Right atrium auricular region (tissue), 2 donors: ENCODE measurements around the gene AGBL5. TPM values are rescaled to one million over a fixed set of nuclear protein-coding genes. Genes with fewer than 3 reads are reported as not detected.

Source experiments
- DNase-seq: peaks from one replicate; pipeline ENCODE4 v3.0.0-alpha.2; 2019; ENCODE audit warnings: low spot score
- H3K27ac ChIP-seq, 2 donors: fragments of 200-600 bp; sonication (generic); 1 replicate in 1 of 2; 2 replicates in 1 of 2; pipeline ENCODE4 v1.5.1; 2016 to 2019
- H3K27me3 ChIP-seq, 2 donors: fragments of 200-600 bp; sonication (generic); one replicate each; pipeline versions ENCODE4 v1.5.1 to v1.6.0; 2017 to 2019
- H3K36me3 ChIP-seq: fragments of 200-600 bp; sonication (generic); one replicate; pipeline ENCODE4 v1.5.1; 2016
- H3K4me1 ChIP-seq, 2 donors: fragments of 200-600 bp; sonication (generic); one replicate each; pipeline versions ENCODE4 v1.5.1 to v1.6.0; 2017 to 2019
- H3K4me3 ChIP-seq, 2 donors: fragments of 200-600 bp; sonication (generic); 1 replicate in 1 of 2; 2 replicates in 1 of 2; pipeline ENCODE4 v1.5.1; 2017 to 2019; ENCODE audit warnings: mild to moderate bottlenecking in 1 of 2, moderate library complexity in 1 of 2
- H3K9me3 ChIP-seq, 2 donors: fragments of 200-600 bp; sonication (generic); one replicate each; pipeline ENCODE4 v1.5.1; 2019
- total RNA-seq, 2 donors: library from RNA; depleted of rRNA; stranded (reverse); fragments of >200 nt; gene quantifications; one replicate each; pipeline ENCODE4 v1.1.0, GENCODE V29; 2016
- TF ChIP-seq, protein P1 (sequence below), 2 donors: fragments of 200-600 bp; sonication (generic); IDR thresholded peaks; one replicate each; pipeline ENCODE4 v1.5.1; 2019; ENCODE audit warnings: antibody characterized with exemption in 2 of 2

AGBL5 gene
- total RNA-seq, 2 donors from 2014 or later, result 8.1 to 9.3 TPM

DNA sequence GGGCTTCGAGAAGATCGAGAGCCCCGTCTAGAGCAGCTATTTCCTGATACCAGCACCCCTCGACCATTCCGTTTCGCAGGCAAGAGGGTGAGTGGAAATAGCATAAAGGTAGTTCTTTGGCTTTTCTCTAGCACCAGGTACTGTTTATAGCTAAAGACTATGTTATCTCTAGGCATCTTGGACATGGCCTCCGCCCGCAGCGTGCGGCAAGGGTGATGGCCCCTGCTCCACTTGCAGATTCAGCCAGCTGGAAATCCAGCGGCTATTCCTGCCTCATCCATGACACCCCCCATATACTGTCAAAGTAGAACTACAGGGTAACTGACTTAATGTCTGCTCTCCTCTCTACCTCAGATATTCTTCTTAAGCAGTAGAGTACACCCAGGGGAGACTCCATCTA lies 3.3 kb downstream of the AGBL5 start:
- H3K27ac ChIP-seq, result no peak overlapping the region
- no peak overlapping the region for H3K4me3 ChIP-seq
- H3K9me3 ChIP-seq, result no peaks in the 10 kb centered on the region
- H3K36me3 ChIP-seq, result peaks cover 17% of the 10 kb centered on the region
- TF ChIP-seq, protein P1, sequence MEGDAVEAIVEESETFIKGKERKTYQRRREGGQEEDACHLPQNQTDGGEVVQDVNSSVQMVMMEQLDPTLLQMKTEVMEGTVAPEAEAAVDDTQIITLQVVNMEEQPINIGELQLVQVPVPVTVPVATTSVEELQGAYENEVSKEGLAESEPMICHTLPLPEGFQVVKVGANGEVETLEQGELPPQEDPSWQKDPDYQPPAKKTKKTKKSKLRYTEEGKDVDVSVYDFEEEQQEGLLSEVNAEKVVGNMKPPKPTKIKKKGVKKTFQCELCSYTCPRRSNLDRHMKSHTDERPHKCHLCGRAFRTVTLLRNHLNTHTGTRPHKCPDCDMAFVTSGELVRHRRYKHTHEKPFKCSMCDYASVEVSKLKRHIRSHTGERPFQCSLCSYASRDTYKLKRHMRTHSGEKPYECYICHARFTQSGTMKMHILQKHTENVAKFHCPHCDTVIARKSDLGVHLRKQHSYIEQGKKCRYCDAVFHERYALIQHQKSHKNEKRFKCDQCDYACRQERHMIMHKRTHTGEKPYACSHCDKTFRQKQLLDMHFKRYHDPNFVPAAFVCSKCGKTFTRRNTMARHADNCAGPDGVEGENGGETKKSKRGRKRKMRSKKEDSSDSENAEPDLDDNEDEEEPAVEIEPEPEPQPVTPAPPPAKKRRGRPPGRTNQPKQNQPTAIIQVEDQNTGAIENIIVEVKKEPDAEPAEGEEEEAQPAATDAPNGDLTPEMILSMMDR (IDR thresholded peaks at IDR 0.05), result no peak
- H3K27me3 ChIP-seq, result no peaks in the 10 kb centered on the region
- no peak for DNase-seq
- peaks cover 0 to 8% of the 10 kb centered on the region in 2 donors for H3K4me1 ChIP-seq

DNA sequence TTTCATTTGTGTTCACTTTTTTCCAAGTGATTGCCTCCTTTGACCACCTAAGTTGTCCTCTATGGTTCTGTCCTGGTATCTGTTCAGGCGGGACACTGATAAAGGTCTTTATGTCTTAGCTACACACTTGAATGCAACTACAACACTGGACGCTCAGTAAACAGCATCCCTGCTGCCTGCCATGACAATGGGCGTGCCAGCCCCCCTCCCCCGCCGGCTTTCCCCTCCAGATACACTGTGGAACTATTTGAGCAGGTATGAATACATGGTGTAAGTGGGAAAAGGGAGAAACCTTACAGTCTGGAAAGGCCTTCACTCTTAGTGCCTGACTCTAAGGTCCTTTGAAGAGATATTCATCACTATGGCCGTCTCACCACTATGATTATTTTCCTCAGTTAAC lies 5.7 kb downstream of the AGBL5 start:
- peaks cover 17% of the 10 kb centered on the region for H3K36me3 ChIP-seq
- no peaks in the 10 kb centered on the region for H3K27me3 ChIP-seq
- TF ChIP-seq, protein P1 (IDR thresholded peaks at IDR 0.05), result no peak
- no peaks in the 10 kb centered on the region for H3K9me3 ChIP-seq
- no peak for DNase-seq
- no peak overlapping the region for H3K27ac ChIP-seq
- H3K4me3 ChIP-seq, result no peak overlapping the region
- H3K4me1 ChIP-seq, result peaks cover 0 to 3% of the 10 kb centered on the region in 2 donors

DNA sequence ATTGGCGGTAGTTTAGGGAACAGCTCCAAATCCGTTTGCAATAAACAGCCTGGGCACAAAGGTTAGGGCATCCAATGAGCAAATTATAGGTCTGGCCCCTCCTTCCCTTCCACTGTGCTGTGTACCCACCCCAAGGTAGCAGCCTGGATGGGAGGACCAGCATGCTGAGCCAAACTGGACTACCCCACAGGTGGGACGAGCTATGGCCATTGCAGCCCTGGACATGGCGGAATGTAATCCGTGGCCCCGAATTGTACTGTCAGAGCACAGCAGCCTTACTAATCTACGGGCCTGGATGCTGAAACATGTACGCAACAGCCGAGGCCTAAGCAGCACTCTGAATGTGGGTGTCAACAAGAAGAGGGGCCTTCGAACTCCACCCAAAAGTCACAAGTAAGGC lies 6.7 kb downstream of the AGBL5 start:
- H3K4me1 ChIP-seq, result peaks cover 0 to 5% of the 10 kb centered on the region in 2 donors
- no peak overlapping the region for H3K27ac ChIP-seq
- DNase-seq, result no peak
- H3K36me3 ChIP-seq, result peaks cover 17% of the 10 kb centered on the region
- no peaks in the 10 kb centered on the region for H3K27me3 ChIP-seq
- TF ChIP-seq, protein P1 (IDR thresholded peaks at IDR 0.05), result no peak
- H3K9me3 ChIP-seq, result no peaks in the 10 kb centered on the region
- H3K4me3 ChIP-seq, result no peak overlapping the region

DNA sequence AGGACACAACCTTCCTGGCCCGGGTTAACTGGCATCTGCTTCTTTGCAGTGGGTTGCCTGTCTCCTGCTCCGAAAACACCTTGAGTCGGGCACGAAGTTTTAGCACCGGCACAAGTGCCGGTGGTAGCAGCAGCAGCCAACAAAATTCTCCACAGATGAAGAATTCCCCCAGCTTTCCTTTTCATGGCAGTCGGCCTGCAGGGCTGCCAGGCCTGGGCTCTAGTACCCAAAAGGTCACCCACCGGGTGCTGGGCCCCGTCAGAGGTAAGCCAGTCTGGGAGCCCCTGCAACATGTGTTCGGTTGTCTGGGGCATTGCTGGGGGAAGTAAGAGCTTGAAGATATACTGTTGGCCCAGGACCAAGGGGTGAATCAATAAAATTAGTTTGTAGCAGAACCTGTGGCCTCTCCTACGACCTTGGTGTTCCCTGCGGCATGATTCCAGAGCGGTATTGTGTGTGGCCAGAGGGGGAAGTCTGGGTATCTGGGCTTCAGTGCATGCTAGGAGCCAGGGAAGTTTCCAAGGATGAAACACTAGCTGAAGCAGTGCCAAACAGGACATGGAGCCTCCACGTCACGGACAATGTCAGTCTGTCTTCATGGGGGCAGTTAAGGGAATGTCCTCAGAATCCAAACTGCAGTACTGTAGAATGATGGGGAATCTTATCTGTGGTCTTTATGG lies 7.8 kb downstream of the AGBL5 start:
- no peak for DNase-seq
- Histone ChIP-seq H3K4me1 (peaks cover 0 to 14% of the 10 kb centered on the region in 2 donors), H3K9me3 (no peaks in the 10 kb centered on the region), H3K4me3 (no peak overlapping the region), H3K36me3 (peaks cover 17% of the 10 kb centered on the region), H3K27ac (no peak overlapping the region), H3K27me3 (no peaks in the 10 kb centered on the region)
- TF ChIP-seq, protein P1 (IDR thresholded peaks at IDR 0.05), result no peak

DNA sequence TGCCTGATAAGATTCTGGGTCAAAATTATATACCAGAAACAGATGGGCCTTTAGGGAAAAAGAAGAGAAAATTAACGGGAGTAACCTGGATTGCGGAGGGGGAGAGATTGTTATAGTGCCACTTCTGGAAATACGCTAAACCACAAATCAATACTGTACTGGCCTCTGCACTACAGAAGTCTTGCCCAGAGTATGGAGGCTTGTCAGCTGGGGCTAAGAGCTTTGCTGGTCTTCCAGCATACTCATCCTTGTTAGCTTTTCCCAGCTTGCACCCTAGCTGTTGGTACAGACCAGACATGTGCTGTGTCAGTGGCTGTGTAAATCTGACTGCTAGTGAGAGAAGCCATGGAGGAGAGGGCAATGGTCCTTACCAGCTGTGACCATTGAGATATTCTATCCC lies 8.9 kb downstream of the AGBL5 start:
- TF ChIP-seq, protein P1 (IDR thresholded peaks at IDR 0.05), result no peak
- peaks cover 8% of the 10 kb centered on the region for H3K36me3 ChIP-seq
- no peaks in the 10 kb centered on the region for H3K9me3 ChIP-seq
- H3K27ac ChIP-seq, result no peak overlapping the region
- no peaks in the 10 kb centered on the region for H3K27me3 ChIP-seq
- DNase-seq, result no peak
- H3K4me3 ChIP-seq, result no peak overlapping the region
- H3K4me1 ChIP-seq, result peaks cover 0 to 14% of the 10 kb centered on the region in 2 donors

DNA sequence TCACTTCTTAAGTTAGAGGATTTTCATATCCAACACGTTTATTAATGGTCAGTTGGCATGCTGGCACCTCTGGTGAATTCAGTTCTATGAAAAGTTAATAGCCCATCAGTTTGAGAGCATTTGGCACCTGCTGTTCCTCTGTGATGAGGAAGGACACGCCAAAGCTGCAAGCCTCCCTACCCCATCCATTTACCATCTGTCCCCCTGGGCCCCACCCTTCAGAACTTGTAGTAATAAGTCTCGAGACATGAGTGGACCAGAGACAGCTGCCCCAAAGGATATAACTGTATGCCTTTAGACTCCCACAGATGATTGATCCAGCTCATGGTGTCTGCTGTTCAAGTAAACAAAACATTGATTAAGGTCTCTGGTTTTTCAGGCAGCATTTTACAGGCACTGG lies 13.7 kb downstream of the AGBL5 start:
- Histone ChIP-seq H3K4me3 (no peak overlapping the region), H3K36me3 (peaks cover 25% of the 10 kb centered on the region), H3K4me1 (peaks cover 0 to 32% of the 10 kb centered on the region in 2 donors), H3K27ac (no peak overlapping the region), H3K9me3 (no peaks in the 10 kb centered on the region), H3K27me3 (no peaks in the 10 kb centered on the region)
- TF ChIP-seq, protein P1 (IDR thresholded peaks at IDR 0.05), result no peak
- no peak for DNase-seq
